NCI-H2107 (cell line): Measurements from ENCODE around the gene BICD2.

Experiments
- DNase-seq: peaks from one replicate; lab custom pipeline; 2025; lab: John Stamatoyannopoulos, UW

The BICD2 gene

DNA sequence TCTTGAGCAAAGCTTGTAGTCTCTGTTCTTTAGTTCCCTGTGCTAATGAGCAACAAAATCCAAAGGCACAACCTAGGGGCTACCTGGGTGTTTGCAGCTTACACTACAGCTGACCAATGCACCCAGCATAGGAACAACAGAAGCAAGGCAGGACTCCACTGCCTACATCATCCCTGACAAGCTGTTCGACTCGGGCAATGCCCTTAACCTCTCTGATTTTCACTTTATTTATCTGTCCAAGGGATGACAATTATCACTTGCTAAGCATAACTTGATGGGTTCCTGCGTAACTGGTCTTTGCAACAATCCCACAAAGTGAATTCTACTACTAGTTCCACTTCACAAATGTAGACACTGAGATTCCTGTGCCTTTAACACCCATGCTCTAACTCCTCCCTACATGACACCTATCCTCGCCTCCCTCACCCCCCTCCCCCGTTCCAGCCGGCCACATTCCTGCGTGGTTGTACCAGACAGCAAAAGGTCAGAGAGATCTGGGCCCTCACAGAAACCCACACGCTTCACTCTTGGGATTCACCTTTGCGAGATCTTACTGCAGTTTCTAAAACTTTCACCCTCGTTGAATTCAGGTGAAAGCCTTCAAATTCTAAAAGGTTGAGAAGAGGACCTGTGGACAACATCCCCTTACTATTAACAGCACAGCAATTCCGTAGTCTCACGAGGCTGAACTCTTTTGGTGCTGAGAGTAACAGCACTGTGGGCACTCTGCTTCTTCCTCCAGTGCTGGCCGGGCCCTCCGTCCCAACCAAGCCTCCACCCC lies 95.7 kb downstream of the BICD2 start:
- DNase-seq: no peak

DNA sequence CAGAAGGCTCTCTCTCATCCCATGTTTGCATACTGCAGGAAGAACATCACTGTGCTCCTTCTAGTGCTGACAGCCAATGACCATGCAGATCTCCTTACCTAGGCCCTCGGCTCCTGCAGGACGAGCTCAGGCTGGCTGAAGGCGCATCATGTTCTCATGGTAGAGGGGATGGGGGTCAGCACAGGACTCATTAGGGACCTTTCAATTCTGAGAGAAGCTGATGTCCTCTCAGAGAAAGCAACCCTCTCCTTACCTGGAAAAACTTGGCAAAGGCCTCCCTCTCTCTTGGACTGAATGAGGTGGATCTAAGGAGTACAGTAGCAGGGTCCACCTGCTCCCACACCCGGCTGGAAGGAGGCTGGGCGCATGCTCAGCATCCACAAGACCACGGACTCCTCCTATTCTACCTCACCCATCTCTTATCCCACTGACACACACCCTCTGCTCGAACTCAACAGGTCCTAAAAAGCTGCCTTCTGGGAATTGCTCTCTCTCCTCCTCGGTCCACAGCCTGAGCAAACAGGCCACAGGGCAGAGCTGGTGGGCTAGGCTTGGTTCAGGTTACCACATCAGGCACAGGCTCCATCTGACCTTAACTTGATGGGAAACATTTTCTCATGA lies 97.6 kb downstream of the BICD2 start:
- DNase-seq: no peak

GRCh38 chr9:92666236-92666635 lies 98.4 kb downstream of the BICD2 start:
- DNase-seq: no peak

DNA sequence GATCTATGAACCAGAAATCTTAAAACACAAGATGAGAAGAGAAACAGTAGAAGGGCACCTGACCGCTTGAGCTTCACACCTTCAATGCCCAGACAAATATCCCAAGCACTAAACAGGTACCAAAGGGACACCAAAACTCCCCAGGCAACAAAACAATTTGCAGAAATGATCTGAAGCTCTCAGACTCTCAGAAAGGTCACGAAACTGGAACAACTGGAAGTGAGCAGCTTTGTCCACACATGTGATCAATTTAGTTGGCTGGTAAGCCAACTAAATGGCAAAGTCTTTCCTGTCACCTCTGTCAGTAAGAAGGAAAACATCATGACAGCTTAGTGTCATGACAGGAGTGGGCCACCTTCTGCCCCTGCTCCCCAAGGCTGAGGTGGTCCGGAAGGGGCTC lies 98.8 kb downstream of the BICD2 start:
- no peak for DNase-seq

GRCh38 chr9:92664394-92665152 lies 100.1 kb downstream of the BICD2 start:
- no peak for DNase-seq

- no peak for DNase-seq
Observed at GRCh38 chr9:92663951-92664350, 100.7 kb downstream of the BICD2 start.

DNA sequence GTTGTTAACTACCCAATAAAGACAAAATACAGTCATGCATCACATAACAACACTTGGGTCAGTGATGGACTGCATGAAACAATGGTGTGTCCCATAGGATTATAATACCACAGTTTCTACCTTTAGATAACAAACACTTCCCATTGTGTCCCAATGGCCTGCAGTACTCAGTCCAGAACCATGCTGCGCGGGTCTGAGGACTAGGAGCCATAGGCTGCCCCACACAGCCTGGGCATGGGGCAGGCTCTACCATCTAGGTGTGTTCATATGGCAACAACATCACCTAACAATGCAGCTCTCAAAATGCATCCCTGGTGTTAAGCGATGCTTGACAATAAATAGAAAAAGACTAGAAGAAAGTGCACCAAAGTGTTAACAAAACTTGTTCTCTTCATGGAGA lies 101.5 kb downstream of the BICD2 start:
- no peak for DNase-seq

DNA sequence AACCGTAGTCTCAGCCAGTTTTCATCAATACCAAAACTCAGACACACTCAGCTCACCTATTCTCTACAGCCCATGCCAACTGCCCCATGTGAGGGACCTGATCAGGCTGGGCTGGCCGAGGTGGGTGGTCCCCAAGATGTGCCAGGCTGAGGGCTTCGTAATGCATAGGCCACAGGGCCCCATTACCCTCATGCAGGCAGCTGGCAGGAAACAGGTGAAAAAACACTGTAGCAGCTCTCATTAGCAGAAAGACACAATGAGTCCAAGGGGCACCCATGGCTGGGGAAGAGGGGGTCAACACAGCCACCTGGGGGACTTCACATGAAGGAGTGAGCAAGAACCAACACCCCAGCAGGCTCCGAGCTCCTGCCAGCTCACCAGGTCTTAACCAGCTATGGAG lies 102.9 kb downstream of the BICD2 start:
- DNase-seq: no peak
